DND-41 (cell line): Measurements from ENCODE around the gene ANAPC10.

Experiments used
- ATAC-seq: fragments of 200-7000 bp; cut with Tn5 transposase; 3 replicates; pipeline ENCODE4 v1.9.1; 2021; ENCODE audit warnings: low read depth; ENCODE audit not compliant: insufficient read depth
- DNase-seq: peaks from one replicate; pipeline ENCODE4 v3.0.0-alpha.2; 2020
- H2AFZ ChIP-seq: 2 replicates; pipeline ENCODE4 v1.6.0; 2012; ENCODE audit warnings: low read depth, low read length
- H3K27ac ChIP-seq: 2 replicates; pipeline ENCODE4 v1.5.1; 2012; ENCODE audit warnings: low read length, inconsistent platforms
- H3K27me3 ChIP-seq: fragments of 200-600 bp; sonication (generic); 2 replicates; pipeline ENCODE4 v1.6.0; 2012; ENCODE audit warnings: low read length, mild to moderate bottlenecking, inconsistent platforms; ENCODE audit not compliant: insufficient read depth, poor library complexity
- H3K36me3 ChIP-seq: 2 replicates; pipeline ENCODE4 v1.5.1; 2012; ENCODE audit warnings: low read length, inconsistent platforms; ENCODE audit not compliant: insufficient read depth
- H3K4me1 ChIP-seq: 2 replicates; pipeline ENCODE4 v1.5.1; 2012; ENCODE audit warnings: mild to moderate bottlenecking, low read length; ENCODE audit not compliant: insufficient read depth
- H3K4me2 ChIP-seq: 2 replicates; pipeline ENCODE4 v1.6.0; 2012; ENCODE audit warnings: mild to moderate bottlenecking, moderate library complexity, low read length, inconsistent platforms; ENCODE audit not compliant: insufficient read depth
- H3K4me3 ChIP-seq, 2 experiments: fragments of 200-600 bp in 1 of 2; shearing (Covaris generic) in 1 of 2; 2 replicates each; pipeline ENCODE4 v1.5.1; 2012 to 2016; ENCODE audit warnings: inconsistent platforms in 2 of 2, low read length in 2 of 2, mild to moderate bottlenecking in 2 of 2, low read depth in 1 of 2, moderate library complexity in 1 of 2
- H3K79me2 ChIP-seq: 2 replicates; pipeline ENCODE4 v1.6.0; 2012; ENCODE audit warnings: low read length, inconsistent platforms; ENCODE audit not compliant: insufficient read depth
- H3K9ac ChIP-seq: 2 replicates; pipeline ENCODE4 v1.6.0; 2012; ENCODE audit warnings: low read depth, mild to moderate bottlenecking, inconsistent platforms, low read length, moderate library complexity
- H3K9me3 ChIP-seq: 2 replicates; pipeline ENCODE4 v1.5.1; 2012; ENCODE audit warnings: low read length, moderate library complexity, mild to moderate bottlenecking, inconsistent platforms; ENCODE audit not compliant: insufficient read depth, severe bottlenecking
- H4K20me1 ChIP-seq: 2 replicates; pipeline ENCODE4 v1.6.0; 2012; ENCODE audit warnings: low read length; ENCODE audit not compliant: insufficient read depth
- CTCF ChIP-seq: IDR thresholded peaks from 2 replicates; pipeline ENCODE4 v1.5.1; 2012; ENCODE audit warnings: borderline replicate concordance, low read length, moderate library complexity, mild to moderate bottlenecking; ENCODE audit not compliant: poor library complexity, severe bottlenecking; ENCODE audit errors: extremely low read depth
- EZH2 ChIP-seq: IDR thresholded peaks from 3 replicates; pipeline ENCODE4 v1.6.1; 2012; ENCODE audit warnings: borderline replicate concordance, low read depth, mild to moderate bottlenecking, moderate library complexity, low read length, inconsistent platforms; ENCODE audit not compliant: severe bottlenecking

ANAPC10 gene

GRCh38 chr4:145043306-145043705 is 54.7 kb downstream of the ANAPC10 start:
- no peak overlapping the region for H2AFZ ChIP-seq
- no peaks in the 10 kb centered on the region for H3K27me3 ChIP-seq
- no peaks in the 10 kb centered on the region for H3K9me3 ChIP-seq
- H3K4me2 ChIP-seq = no peak overlapping the region
- ATAC-seq (no peak), DNase-seq (no peak)
- no peak overlapping the region for H3K27ac ChIP-seq
- no peaks in the 10 kb centered on the region for H4K20me1 ChIP-seq
- peaks cover 1% of the 10 kb centered on the region; the same call in 1 of the 2 replicates for H3K79me2 ChIP-seq
- no peaks in the 10 kb centered on the region for H3K4me1 ChIP-seq
- H3K9ac ChIP-seq = no peak overlapping the region
- no peak for TF ChIP-seq CTCF
- no peak for TF ChIP-seq EZH2
- no peak overlapping the region for H3K4me3 ChIP-seq
- H3K36me3 ChIP-seq = peaks cover 5% of the 10 kb centered on the region; the same call in 1 of the 2 replicates

GRCh38 chr4:145042601-145043285 is 55.3 kb downstream of the ANAPC10 start:
- Histone ChIP-seq H3K27me3 (no peaks in the 10 kb centered on the region), H3K36me3 (peaks cover 5% of the 10 kb centered on the region; the same call in 1 of the 2 replicates), H4K20me1 (no peaks in the 10 kb centered on the region), H3K79me2 (peaks cover 2% of the 10 kb centered on the region; the same call in 1 of the 2 replicates), H3K4me1 (no peaks in the 10 kb centered on the region), H3K27ac (no peak overlapping the region), H3K9ac (no peak overlapping the region), H3K4me3 (no peak overlapping the region), H2AFZ (no peak overlapping the region), H3K9me3 (no peaks in the 10 kb centered on the region), H3K4me2 (no peak overlapping the region)
- ATAC-seq = no peak
- no peak for TF ChIP-seq CTCF
- TF ChIP-seq EZH2 = no peak
- no peak for DNase-seq

- no peaks in the 10 kb centered on the region for H3K27me3 ChIP-seq
- no peak overlapping the region for H2AFZ ChIP-seq
- no peaks in the 10 kb centered on the region for H4K20me1 ChIP-seq
- H3K27ac ChIP-seq = no peak overlapping the region
- peaks cover 2% of the 10 kb centered on the region; the same call in 1 of the 2 replicates for H3K79me2 ChIP-seq
- TF ChIP-seq CTCF (no peak), EZH2 (no peak)
- peaks cover 5% of the 10 kb centered on the region; the same call in 1 of the 2 replicates for H3K36me3 ChIP-seq
- no peak overlapping the region for H3K9ac ChIP-seq
- DNase-seq = no peak
- H3K4me2 ChIP-seq = no peak overlapping the region
- no peaks in the 10 kb centered on the region for H3K4me1 ChIP-seq
- ATAC-seq = no peak
- H3K4me3 ChIP-seq = no peak overlapping the region
- no peaks in the 10 kb centered on the region for H3K9me3 ChIP-seq
These were observed 56.6 kb downstream of the ANAPC10 start for GRCh38 chr4:145041378-145041777.
